ENCODE data around the gene MINAR2.

- TF ChIP-seq CTCF (IDR thresholded peaks at IDR 0.05) = no peak
- TF ChIP-seq POLR2A (IDR thresholded peaks at IDR 0.05) = no peak
Observed at GRCh38 chr5:129739773-129740172, 8.1 kb upstream of the MINAR2 start.

Measured in adrenal gland (tissue), 5 donors.